ENCODE data around the gene TMEM259. TPM values are rescaled to one million over a fixed set of nuclear protein-coding genes. Genes with fewer than 3 reads are reported as not detected.

The TMEM259 gene
- total RNA-seq, 1 donor from 2014 or later = 146 TPM

DNA sequence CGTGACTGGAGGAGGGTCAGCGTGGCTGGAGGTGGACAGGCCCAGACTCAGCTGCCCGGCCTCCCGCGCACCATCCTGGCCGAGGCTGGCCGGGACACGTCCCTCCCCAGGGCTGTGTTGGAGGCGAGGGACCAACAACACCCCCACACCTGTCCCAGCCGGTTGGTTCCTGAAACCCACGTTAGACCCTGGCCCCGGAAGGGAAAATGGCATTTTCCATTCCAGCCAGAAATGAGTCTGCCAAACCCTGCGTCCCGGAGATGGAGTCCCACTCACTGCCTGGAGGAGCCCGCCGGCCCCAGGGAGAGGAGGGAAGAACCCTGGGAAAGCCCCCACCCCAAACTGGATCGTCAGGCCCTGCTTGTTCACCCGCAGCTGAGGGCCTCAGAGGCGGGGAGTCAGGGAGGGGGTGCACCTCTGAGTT, 41.6 kb downstream of the TMEM259 start:
- DNase-seq (ENCODE audit: low spot score) (no peak), ATAC-seq (no peak)
- intact Hi-C loops (cut with DNase I) = no loop called here

GRCh38 chr19:977058-977464, 43.9 kb downstream of the TMEM259 start:
- DNase-seq (ENCODE audit: low spot score) (no peak), ATAC-seq (no peak)
- intact Hi-C loops (cut with DNase I) = no loop called here

GRCh38 chr19:976476-976875, 44.4 kb downstream of the TMEM259 start:
- DNase-seq (ENCODE audit: low spot score) (no peak), ATAC-seq (no peak)
- intact Hi-C loops (cut with DNase I) = no loop called here

DNA sequence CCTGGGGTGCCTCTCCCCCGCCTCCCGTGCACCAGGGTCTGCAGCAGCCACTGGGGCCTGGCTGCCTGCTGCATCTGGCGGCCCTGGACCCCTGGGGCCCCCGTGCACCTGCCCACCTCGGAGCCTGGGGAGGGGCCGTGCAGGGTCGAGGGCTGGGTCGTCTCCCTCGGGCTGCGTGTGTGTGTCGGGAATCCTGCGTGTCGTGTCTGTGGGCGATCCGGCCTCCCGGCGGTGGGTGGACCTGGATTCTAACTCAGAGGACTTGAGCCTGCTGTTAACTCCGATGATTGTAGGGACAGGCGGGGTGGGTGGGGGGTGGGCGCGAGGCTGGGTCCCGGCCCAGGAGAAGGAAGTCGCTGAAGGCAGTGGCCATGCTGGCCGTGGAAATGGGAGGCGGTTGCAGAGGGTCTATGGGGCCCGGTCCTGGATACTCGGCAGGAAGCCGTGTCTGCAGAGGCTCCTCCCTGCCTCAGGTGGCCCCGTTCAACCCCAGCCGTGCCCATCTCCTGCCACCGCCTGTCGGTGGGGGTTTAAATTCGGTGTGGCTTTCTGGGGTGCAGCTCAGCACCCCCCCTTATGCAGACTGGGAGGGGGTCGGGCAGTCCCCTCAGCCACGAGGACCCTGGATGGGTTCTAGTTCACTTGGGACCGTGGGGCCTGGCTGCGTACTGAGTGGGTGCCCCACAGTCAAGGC, 46.2 kb downstream of the TMEM259 start:
- DNase-seq (ENCODE audit: low spot score) (no peak), ATAC-seq (peak; percentile 20)
- intact Hi-C loops (cut with DNase I) = no loop called here

DNA sequence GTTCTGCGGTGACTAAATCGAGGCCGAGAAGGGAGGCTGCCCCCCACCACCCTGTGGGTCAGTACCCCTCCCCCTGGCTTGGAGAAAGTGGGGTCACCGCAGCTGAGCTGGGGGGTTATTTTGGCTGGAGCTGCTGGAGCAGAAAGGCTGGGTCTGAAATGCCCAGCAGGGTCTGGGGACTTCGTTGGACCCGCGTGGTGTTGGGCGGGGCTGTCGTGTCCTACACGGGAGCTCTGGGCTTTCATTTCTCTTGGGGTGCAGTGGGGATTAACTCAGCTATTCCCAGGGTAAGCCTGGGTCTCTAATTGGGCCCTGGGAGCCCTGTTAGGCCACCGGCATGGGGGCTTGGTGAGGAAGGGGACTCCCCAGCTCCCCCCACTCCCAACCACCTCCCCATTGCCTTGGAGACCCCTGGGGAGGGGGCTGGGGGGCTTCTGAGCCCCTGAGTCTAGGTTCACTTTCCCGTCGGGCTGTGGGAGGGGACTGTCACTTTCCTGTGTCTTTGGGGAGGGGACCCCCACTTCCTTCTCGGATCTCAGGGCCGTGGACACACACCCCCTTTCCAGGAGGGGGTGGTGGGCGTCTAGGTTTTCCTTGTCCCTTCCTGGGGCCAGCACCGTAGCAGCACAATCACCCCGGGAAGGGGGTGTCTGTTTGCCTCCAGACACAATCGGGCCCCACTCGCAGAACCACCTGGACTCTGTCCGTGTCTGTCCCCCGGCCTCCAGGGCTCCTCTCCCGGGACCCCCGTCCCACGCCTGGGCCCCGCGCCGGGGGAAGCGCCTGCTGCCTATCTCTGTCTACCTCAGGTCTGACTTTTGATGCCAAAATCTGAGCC, 47.0 kb downstream of the TMEM259 start:
- intact Hi-C loops (cut with DNase I) = no loop called here
- no peak for DNase-seq (ENCODE audit: low spot score)
- ATAC-seq = no peak

DNA sequence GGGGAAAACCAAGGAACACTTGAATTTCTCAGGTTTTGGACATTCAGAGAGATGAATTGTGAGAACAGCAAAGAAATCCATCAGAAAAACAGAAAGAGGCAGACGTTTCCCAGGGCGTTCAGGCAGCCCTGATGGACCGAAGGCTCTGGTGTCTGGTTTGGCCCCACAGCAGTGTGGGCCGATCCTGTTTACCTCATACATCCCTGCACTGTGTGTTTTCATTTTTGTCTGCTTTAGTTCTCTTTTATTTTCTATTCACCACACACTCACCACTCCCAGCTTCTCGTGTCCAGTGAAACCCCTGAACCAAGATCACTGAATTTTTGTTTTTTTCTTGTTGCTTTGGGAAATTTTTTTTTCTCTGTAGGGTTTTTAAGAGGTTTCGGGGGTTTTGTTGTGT, 48.6 kb downstream of the TMEM259 start:
- no peak for DNase-seq (ENCODE audit: low spot score)
- intact Hi-C loops (cut with DNase I) = no loop called here
- ATAC-seq = no peak

GRCh38 chr19:971795-972194, 49.1 kb downstream of the TMEM259 start:
- ATAC-seq = no peak
- intact Hi-C loops (cut with DNase I) = no loop called here

DNA sequence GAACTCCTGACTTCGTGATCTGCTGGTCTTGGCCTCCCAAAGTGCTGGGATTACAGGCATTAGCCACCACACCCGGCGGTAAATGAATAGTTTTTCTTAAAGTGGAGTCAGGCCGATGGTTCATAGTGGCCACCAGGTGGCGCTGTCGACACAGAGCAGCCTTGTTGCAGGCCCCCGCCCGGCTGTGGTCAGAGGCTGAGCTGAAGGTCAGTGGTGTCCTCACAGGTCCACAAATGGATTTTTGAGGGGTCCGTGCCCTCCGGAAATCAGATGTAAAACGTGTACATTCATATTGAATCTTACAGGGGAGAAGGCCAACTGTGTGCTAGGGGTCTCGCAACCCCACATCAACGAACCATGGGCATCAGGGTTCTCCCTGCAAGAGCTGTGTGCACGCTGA, 50.2 kb downstream of the TMEM259 start:
- ATAC-seq (no peak), DNase-seq (ENCODE audit: low spot score) (no peak)

More at GRCh38 chr19:971795-972194, 49.1 kb downstream of the TMEM259 start:
- DNase-seq (ENCODE audit: low spot score) = no peak

DNA sequence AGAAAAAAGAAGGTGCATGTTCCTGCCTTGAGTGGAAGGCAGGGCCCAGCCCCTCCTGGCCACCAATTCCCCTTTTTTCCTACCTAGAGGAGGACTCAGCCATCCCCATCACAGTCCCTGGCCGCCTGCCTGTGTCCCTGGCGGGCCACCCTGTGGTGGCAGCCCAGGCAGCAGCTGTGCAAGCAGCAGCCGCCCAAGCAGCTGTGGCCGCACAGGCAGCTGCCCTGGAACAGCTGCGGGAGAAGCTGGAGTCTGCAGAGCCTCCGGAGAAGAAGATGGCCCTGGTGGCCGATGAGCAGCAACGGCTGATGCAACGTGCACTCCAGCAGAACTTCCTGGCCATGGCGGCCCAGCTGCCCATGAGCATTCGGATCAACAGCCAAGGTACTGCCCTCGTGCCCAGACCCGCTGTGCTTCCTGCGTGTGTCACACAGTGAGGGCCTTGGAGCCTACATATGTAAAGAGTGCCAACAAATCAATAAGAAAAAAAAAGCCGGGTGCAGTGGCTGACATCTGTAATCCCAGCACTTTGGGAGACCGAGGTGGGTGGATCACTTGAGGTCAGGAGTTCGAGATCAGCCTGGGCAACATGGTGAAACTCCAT, 54.3 kb downstream of the TMEM259 start:
- no peak for DNase-seq (ENCODE audit: low spot score)
- intact Hi-C loops (cut with DNase I) = no loop called here
- ATAC-seq = no peak

More for the DNA sequence above, 50.2 kb downstream of the TMEM259 start:
- intact Hi-C loops (cut with DNase I) = no loop called here

GRCh38 chr19:964761-965694, 55.9 kb downstream of the TMEM259 start:
- no peak for DNase-seq (ENCODE audit: low spot score)
- no peak for ATAC-seq
- intact Hi-C loops (cut with DNase I) = no loop called here

DNA sequence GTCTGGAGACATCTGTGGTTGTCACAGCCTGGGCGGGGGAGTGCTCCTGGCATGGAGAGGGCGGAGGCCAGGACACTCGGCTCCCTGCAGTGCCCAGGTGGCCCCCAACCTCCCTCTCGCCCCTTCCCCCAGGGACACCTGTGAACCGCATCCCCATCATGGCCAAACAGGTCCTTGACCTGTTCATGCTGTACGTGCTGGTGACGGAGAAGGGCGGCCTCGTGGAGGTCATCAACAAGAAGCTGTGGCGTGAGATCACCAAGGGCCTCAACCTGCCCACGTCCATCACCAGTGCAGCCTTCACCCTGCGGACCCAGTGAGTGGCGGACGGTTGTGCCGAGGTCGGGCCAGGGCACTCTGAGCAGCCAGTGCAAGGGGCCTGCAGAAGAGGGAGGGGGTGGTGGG, 56.8 kb downstream of the TMEM259 start:
- no peak for DNase-seq (ENCODE audit: low spot score)
- ATAC-seq = no peak
- intact Hi-C loops (cut with DNase I) = no loop called here

GRCh38 chr19:963486-963951, 57.4 kb downstream of the TMEM259 start:
- intact Hi-C loops (cut with DNase I) = no loop called here
- DNase-seq (ENCODE audit: low spot score) (no peak), ATAC-seq (peak; percentile 11)

GRCh38 chr19:962683-963400, 58.1 kb downstream of the TMEM259 start:
- ATAC-seq = no peak
- intact Hi-C loops (cut with DNase I) = no loop called here
- DNase-seq (ENCODE audit: low spot score) = no peak

DNA sequence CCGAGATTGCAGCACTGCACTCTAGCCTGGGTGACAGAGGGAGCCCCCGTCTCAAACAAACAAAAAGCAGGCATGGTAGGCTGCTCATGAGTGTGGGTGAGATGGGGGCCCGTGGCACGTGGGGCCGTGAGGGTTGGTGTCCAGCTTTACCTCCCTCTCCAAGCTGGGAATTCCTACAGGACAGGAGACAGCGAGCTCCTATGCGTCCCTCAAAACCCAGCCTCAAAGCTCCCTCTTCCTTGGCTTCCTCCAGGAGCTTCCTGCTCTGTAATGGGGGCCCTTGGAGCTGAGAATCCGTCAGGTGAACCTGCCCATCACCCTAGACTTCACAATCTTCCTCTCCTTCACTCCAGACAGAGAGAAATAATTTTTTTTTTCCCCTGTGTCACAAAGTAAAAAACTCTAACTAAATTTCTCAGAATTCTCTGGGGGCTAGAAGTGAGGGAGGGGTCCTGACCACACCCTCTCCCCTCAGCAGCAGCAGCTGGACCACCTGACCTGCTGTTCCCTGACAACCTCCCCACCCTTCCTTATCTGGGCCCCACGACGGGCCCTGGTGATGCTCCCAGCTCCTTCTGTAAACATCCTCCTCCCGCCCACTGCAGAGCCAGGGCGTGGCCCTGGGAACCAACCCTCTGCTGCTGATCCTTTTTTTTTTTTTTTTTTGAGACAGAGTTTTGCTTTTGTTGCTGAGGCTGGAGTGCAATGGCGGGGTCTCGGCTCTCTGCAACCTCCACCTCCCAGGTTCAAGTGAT, 58.9 kb downstream of the TMEM259 start:
- DNase-seq (ENCODE audit: low spot score) (no peak), ATAC-seq (peak; percentile 13)
- intact Hi-C loops (cut with DNase I) = no loop called here

GRCh38 chr19:960601-960938, 60.4 kb downstream of the TMEM259 start:
- no peak for ATAC-seq
- DNase-seq (ENCODE audit: low spot score) = no peak
- intact Hi-C loops (cut with DNase I) = no loop called here

- intact Hi-C loops (cut with DNase I) = no loop called here
- DNase-seq (ENCODE audit: low spot score) (no peak), ATAC-seq (no peak)
Measured at GRCh38 chr19:960020-960419, 60.9 kb downstream of the TMEM259 start.
